Forelimb muscle (tissue), 1 donor: ENCODE measurements around the gene ZNF438. TPM values are rescaled to one million over a fixed set of nuclear protein-coding genes. Genes with fewer than 3 reads are reported as not detected.

Experiments used
- DNase-seq: peaks from one replicate; pipeline ENCODE4 v3.0.0-alpha.2; 2013; ENCODE audit warnings: low read depth
- polyA plus RNA-seq: library from polyadenylated mRNA; unstranded; fragments of 120-200 nt; gene quantifications from one replicate; pipeline ENCODE4 v1.2.1, GENCODE V29; 2013; ENCODE audit not compliant: insufficient read length

Gene ZNF438
- polyA plus RNA-seq, 1 donor: 15.8 TPM

DNA sequence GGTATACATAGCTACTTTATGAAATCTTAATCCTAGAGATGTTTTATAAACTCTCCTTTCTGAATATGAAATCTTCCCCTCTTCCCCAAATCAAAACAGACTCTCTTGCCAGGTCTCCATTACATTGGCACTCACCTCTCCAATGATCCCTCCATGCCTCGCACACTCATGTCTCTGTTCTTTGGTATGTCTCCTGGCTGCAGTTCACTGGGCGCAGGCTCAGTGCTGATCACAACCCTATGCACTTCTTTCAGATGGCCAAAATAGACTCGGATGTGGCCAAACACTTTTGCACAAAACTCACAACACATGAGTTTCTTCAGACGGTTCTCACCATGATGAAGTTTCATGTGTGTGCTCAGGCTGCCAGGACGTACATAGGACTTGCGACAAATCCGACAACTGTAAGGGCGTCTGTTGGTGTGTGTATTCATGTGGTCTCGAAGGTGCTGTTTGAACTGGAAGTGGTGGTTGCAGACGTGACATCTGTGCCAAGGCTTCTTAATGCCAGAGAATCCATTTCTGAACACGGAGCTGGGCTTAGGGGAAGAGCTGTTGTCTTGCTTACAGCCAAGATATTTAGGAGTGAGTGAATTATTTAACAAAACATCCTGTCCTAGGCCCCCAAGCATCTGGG lies 183.2 kb downstream of the ZNF438 start:
- no peak for DNase-seq

DNA sequence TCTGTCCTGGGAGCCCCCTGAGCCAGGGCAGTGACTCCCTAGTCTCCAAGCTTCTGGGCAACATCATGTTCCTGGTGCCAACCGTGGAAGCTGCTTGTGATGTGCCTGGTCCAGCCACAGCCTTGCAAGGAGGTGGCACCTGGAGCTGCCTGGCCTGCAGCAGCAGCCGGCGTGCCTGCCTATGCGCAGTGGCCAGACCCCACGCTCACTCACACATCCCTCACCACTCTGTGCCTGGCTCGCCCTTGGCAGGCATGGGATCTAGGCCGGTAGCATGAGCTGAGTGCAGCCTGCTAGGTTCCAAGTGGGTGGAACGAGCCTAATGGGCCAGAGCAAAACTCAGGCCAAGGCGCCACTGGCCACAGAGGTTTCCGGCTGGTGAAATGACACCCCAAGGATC lies 184.0 kb downstream of the ZNF438 start:
- DNase-seq: no peak

GRCh38 chr10:30847199-30847598 lies 184.5 kb downstream of the ZNF438 start:
- DNase-seq: no peak

DNA sequence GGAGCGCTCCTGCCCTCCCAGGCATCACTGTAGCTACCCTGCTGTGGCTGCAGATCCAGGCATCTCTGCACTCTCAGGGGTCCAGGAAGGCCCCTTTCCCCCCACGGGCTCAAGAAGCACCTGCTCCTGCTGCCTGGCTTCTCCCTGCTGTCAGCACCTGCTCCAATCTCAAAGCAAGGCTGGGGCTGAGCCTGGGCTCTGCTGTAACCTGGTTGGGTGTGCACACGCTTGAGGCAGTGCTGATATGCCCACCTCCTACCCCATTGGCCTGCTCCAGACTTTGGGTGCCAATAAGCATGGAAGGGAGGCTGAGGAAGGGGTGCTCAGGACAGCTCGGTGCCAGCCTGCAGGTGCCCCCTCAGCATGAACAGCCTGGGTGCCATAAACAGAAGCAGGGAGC lies 185.0 kb downstream of the ZNF438 start:
- DNase-seq: no peak

- no peak for DNase-seq
Measured at GRCh38 chr10:30842894-30843293, 188.8 kb downstream of the ZNF438 start.

GRCh38 chr10:30842185-30842584 lies 189.5 kb downstream of the ZNF438 start:
- no peak for DNase-seq

DNA sequence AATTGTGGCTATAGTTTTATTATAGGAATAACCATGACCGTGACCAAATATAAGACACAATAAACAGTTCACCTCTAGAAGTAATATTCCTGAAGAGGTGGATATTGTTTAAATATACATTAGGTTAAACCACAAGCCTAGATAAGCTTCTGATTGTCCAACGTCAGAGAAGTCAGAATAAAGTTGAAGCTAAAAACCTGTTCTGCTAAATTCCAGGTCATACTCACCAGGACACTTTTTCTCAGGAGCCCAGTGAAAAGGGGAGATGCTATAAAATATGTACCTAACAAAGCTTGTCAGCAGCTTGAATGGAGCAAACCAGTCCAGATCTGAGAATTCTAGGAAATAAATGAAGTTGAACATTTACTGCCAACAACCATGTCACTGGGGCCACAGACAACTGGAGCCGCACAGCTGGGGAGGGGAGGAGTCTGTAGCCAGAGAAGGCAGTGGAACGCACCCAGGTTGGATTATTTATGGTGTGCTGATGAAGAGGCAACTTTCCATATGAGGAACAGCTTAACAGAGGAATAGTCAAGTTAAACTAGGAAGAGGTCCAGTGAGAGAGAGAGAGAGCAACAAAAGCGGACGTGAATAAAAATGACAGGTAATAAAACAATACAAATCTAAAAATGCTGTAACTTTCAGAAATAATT lies 191.1 kb downstream of the ZNF438 start:
- peak; percentile 83 for DNase-seq

DNA sequence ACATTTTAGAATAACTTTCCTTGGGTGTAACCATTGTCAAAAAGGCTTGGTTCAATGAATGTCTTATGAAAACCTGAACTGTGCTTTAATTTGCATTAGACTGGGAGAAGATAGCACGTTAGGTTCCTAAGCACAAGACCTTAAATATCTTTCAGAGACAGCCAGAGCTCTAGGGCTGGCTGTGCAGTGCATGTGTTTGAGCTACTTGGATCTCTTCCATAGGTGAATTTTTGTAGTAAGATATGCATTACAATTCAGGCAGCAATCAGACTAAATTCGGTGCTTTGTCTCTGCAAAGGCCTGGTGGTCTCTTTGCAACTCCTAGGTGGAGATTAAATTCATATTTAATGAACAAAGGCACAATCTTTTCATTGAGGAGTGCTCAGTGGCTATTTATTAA lies 192.0 kb downstream of the ZNF438 start:
- no peak for DNase-seq

- no peak for DNase-seq
Measured at GRCh38 chr10:30836406-30836805, 195.3 kb downstream of the ZNF438 start.

DNA sequence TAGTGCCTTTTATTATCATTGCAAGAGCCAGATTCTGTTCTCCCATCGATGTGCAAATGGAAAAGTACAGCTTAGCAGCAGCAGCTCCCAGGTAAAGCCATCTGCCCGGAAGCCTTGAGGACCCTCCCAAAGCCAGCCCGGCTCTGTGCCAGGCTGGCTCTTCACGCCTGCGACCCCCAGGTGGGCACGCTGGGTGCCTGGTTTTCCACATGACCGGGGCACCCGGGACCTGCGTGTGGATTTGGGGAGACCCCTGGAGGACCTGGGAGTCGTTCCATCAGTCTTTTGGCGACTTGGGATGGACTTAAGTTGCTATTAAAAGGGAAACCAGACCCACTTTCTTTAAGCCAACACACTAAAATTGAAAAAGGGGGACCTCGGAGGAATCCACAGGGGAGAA lies 196.5 kb downstream of the ZNF438 start:
- DNase-seq: no peak

- no peak for DNase-seq
Measured at GRCh38 chr10:30834651-30835050, 197.0 kb downstream of the ZNF438 start.

GRCh38 chr10:30834153-30834552 lies 197.5 kb downstream of the ZNF438 start:
- no peak for DNase-seq

- no peak for DNase-seq
Measured at GRCh38 chr10:30833628-30833970, 198.1 kb downstream of the ZNF438 start.

DNA sequence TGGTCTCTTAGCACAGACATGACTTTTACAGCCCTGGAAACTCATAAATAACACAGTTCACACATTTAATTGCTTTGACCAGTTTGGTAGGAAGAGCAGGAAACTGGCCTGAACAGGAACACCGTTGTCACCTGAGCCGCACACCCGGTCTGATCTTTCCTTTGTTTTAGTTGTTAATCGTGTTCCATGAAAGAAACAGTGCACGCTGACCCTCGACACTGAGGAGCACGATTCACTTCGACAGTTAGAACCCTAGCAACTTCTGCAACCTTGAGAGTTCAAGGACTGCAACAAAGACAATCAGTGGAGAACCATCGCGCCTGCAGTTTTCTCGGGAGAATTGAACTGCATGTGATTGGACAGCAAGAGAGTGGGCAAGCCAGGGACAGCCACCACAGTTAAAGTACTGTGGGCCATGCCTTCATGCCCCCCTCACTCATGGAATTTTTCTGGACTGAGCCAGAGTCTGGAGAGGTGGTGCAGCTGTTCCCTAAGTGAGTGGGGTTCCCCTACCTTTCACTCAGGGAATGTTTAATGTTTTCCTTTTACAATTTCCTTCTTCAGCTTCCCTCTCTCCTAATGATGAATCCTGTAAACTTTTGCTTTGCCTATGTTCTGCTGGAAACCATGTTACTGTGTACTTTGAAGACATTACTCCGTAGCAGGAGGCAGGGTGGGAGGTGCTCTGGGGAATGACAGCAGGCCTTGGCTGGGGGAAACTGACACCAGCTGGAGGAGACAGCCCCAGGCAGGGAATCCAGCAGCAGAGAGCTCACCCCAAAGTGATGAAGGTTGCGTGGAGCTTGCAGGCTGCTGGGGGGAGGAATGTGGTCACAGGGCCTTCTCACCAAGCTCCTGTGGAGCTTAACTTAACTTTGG lies 198.7 kb downstream of the ZNF438 start:
- no peak for DNase-seq

DNA sequence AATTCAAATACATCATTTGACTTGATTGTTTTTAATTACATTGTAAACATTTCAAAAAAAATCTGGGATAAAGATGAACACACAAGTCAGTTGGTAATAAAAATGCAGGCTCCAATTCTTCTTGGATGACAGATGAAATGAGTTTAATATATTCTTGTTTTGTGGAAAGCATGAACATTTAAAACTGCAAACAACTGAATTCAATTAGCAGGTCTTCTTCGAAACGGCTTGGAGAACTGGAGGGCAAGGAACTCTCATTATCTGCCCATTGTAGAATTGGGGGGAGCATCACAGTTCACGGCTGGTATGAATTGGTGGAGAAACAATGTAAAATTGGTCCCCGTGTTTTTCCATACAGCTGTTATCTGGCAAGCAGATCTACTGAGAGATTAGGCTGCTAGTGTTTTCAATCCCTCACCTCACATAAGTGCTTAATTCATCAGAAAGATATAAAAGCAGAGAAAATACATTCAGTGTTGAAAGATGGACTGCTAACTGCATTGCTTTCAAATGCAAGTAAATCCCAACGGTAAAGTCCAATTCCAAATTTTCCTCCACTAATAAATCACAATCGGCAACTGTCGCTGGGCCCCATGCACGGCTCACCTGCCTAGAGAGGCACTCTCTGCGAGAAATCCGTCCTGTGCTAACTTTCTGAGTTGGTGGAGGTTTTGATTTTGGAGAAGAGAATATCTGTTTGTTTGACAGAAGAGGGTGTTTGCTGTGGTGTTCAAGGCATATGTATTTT lies 199.5 kb downstream of the ZNF438 start:
- DNase-seq: no peak

DNA sequence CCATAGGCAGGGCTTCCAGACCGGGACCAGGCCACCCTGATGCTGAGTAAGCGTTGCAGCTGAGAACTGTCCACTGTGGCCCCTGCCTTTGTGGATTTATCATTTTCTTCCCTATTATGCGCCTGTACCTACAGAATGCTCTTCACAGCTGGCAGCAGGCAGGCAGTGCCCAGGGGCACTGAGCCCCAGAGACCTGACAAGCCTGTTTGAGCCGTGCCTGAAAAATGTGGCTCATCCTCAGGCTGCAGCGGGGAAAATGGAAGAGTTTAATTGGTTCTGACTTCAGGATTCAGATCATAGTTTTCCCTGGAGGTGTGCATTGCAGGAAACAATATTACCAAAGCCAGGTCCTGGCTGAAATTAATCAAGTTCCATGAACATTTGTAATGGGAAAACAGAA lies 200.2 kb downstream of the ZNF438 start:
- no peak for DNase-seq

DNA sequence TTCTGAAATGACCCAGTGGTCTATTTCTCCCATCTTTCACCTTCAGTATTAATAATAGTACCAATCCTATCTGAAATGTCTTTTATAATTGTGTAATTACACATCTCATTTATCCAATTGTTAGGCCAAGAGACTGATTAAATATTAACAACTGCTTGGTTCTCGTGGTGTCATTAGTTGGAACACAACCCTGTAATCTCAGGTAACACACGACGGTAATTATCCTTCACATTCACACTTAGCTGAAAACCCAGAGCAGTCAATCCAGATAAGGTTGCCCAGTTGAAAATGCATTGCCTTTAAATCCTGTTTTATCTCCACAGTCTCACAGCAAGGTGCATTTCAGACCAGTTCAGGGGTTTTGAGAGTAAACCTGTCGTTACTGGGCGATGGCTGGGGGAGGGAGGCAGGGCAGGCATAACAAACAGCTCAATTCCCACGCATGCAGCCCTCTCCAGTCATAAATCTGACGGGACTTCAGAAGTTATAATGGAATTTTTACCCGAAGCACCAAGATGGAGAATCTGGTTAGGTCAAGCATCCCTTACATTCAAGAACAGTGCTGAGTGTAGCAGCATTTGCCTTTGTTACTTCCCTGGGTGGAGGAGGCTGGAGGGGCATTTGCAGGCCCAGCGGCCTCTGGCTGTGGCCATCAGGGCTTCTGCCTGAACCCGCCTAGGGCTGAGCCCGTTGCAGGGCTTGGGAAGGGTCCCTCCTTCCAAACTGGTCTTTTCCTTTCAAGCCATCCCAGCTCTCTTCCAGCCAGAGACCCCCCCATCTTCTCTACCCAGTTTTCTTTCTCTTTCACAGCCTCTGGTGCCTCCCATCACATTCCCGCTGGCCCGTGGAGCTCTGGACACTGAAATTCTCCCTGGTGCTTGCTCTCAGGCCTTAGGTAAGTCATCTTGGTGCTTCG lies 201.1 kb downstream of the ZNF438 start:
- no peak for DNase-seq

- no peak for DNase-seq
Measured at GRCh38 chr10:30829901-30830300, 201.8 kb downstream of the ZNF438 start.

DNA sequence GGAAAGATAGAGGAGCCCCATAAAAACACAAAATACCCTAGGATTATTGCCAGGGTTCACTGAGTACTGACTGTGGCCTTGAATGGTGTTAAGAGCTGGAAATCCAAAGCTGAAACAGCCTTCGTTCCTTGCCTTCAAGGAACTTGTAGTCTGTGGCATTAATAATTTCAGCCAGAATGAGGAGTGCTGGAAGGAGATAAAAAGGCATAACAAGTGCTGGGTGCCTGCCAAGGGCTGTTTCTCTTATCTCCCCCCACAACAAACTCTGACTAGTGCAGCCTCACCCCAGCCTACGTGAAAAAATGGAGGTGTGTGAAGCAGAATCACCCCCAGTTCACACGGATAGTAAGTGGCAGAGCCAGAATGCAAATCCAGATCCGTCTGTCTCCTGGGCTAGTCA lies 203.0 kb downstream of the ZNF438 start:
- no peak for DNase-seq

- DNase-seq: no peak
Measured at GRCh38 chr10:30828164-30828563, 203.5 kb downstream of the ZNF438 start.

DNA sequence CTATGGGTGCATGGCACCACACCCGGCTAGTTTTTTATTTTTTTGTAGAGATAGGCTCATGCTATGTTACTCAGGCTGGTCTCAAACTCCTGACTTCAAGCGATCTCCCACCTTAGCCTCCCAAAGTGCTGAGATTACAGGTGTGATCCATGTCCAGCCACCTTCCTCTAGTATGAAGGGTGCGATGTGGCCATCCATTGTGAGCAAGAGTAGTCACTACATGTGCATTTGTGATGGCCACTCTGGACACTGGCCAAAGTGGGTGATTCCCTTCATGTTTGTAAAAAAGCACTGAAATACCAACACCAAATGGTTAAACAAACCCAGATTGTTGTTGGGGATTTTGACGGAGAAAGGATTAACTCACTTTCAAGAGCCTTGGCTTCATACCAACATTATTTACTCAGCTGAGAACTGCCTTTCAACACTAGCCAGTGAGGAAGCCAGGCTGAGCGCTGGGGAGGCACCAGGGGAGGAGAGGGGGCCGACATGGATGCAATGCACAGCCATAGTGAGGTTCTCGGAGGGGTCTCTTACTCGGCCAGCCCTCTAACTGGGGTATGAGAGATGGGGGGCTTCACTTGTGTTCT lies 204.0 kb downstream of the ZNF438 start:
- no peak for DNase-seq
